Measurements from ENCODE around the gene MAP1B. TPM values are rescaled to one million over a fixed set of nuclear protein-coding genes. Genes with fewer than 3 reads are reported as not detected.

MAP1B gene
- total and polyA plus RNA-seq, 10 of the 15 experiments (the other 5 are each of a cell fraction or from before 2014, with no cell fraction given), result 0.02 to 0.81 (median 0.06) TPM; not detected in 1

- TF ChIP-seq E2F8 (IDR thresholded peaks at IDR 0.05; ENCODE audit: low read depth, partially characterized antibody) (no peak), SPI1 (IDR thresholded peaks at IDR 0.05; ENCODE audit: borderline replicate concordance, insufficient read depth, low read depth, low read length) (no peak), BMI1 (IDR thresholded peaks at IDR 0.05; ENCODE audit: borderline replicate concordance) (no peak), SIX5 (IDR thresholded peaks at IDR 0.05; ENCODE audit: low read depth, low read length, severe bottlenecking) (no peak), ZBTB11 (CRISPR knock-in tag; IDR thresholded peaks at IDR 0.05) (no peak), HDAC2 (IDR thresholded peaks at IDR 0.05) (no peak), HCFC1 (IDR thresholded peaks at IDR 0.05; ENCODE audit: low read length) (no peak), MXI1 (IDR thresholded peaks at IDR 0.05; ENCODE audit: low read depth, low read length) (no peak), SIN3A (IDR thresholded peaks at IDR 0.05; ENCODE audit: low read depth, low read length) (no peak), FOXM1 (IDR thresholded peaks at IDR 0.05; ENCODE audit: low read depth, low read length) (no peak), ZNF24 (IDR thresholded peaks at IDR 0.05) (no peak), CHD4 (IDR thresholded peaks at IDR 0.05) (no peak), CUX1 (IDR thresholded peaks at IDR 0.05; ENCODE audit: insufficient replicate concordance, low read depth, low read length) (no peak), CBX3 (IDR thresholded peaks at IDR 0.05; ENCODE audit: borderline replicate concordance, low read depth) (no peak)
Observed at GRCh38 chr5:72206994-72207393, 99.7 kb downstream of the MAP1B start (continued).

Data from GM12878 (cell line).